ENCODE data around the gene STX2.

DNA sequence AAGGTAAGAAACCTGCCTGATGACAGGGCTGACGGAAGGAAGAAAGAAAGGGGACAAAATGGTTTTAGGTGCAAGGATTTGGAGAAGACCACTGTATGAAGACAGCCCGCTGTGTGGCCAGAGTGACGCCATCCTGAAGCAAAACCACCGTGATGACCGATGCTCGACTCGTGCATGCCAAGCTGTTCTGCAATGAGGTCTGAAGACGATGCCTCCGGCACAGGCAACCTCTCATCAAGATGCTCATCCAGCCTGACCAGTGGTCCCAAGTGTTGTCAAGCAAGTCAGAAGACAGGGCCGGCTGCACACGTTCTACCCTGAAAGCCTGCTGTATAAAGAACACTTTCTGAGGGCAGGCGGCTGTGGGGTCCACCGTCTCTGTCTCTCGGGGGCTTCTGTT, 34.8 kb downstream of the STX2 start:
- TF ChIP-seq, protein P1, sequence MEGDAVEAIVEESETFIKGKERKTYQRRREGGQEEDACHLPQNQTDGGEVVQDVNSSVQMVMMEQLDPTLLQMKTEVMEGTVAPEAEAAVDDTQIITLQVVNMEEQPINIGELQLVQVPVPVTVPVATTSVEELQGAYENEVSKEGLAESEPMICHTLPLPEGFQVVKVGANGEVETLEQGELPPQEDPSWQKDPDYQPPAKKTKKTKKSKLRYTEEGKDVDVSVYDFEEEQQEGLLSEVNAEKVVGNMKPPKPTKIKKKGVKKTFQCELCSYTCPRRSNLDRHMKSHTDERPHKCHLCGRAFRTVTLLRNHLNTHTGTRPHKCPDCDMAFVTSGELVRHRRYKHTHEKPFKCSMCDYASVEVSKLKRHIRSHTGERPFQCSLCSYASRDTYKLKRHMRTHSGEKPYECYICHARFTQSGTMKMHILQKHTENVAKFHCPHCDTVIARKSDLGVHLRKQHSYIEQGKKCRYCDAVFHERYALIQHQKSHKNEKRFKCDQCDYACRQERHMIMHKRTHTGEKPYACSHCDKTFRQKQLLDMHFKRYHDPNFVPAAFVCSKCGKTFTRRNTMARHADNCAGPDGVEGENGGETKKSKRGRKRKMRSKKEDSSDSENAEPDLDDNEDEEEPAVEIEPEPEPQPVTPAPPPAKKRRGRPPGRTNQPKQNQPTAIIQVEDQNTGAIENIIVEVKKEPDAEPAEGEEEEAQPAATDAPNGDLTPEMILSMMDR (IDR thresholded peaks at IDR 0.05): no peak
- no peak for TF ChIP-seq POLR2A (IDR thresholded peaks at IDR 0.05; ENCODE audit: low read depth)

All from esophagus muscularis mucosa (tissue), 3 donors.